GM06990 (cell line): ENCODE results near the gene C1GALT1.

ENCODE experiments used
- DNase-seq: peaks from one replicate; pipeline ENCODE4 v3.0.0-alpha.2; 2011; ENCODE audit not compliant: insufficient read length; ENCODE audit errors: extremely low read depth
- H3K27me3 ChIP-seq: replicated peaks from 2 replicates; pipeline ENCODE4 v1.6.0; 2011; ENCODE audit warnings: low read length; ENCODE audit not compliant: control insufficient read depth, insufficient read depth
- H3K36me3 ChIP-seq: 2 replicates; pipeline ENCODE4 v1.5.1; 2011; ENCODE audit warnings: low read length; ENCODE audit not compliant: control insufficient read depth, insufficient read depth
- H3K4me3 ChIP-seq: replicated peaks from 2 replicates; pipeline ENCODE4 v1.5.1; 2011; ENCODE audit warnings: low read depth, mild to moderate bottlenecking, control low read depth, low read length
- CTCF ChIP-seq: IDR thresholded peaks from 2 replicates; pipeline ENCODE4 v1.5.1; 2011; ENCODE audit warnings: low read length, control low read depth, mild to moderate bottlenecking, inconsistent platforms; ENCODE audit not compliant: insufficient read depth, poor library complexity, severe bottlenecking

C1GALT1 gene

GRCh38 chr7:7292085-7292484 is 109.7 kb downstream of the C1GALT1 start:
- no peaks in the 10 kb centered on the region for H3K36me3 ChIP-seq
- no peak for TF ChIP-seq CTCF
- no peak for DNase-seq
- H3K4me3 ChIP-seq = no peak overlapping the region
- no peaks in the 10 kb centered on the region; the same call in 1 of the 2 replicates for H3K27me3 ChIP-seq

- H3K27me3 ChIP-seq = no peaks in the 10 kb centered on the region; the same call in 1 of the 2 replicates
- H3K4me3 ChIP-seq = no peak overlapping the region
- no peaks in the 10 kb centered on the region for H3K36me3 ChIP-seq
- no peak for TF ChIP-seq CTCF
- no peak for DNase-seq
Measured at GRCh38 chr7:7292608-7293007, 110.3 kb downstream of the C1GALT1 start.

- DNase-seq = no peak
- no peaks in the 10 kb centered on the region for H3K36me3 ChIP-seq
- H3K4me3 ChIP-seq = no peak overlapping the region
- no peak for TF ChIP-seq CTCF
- no peaks in the 10 kb centered on the region; the same call in 1 of the 2 replicates for H3K27me3 ChIP-seq
Measured at GRCh38 chr7:7293092-7293491, 110.7 kb downstream of the C1GALT1 start.

GRCh38 chr7:7294911-7295310 is 112.6 kb downstream of the C1GALT1 start:
- TF ChIP-seq CTCF = no peak
- DNase-seq = no peak
- Histone ChIP-seq H3K27me3 (no peaks in the 10 kb centered on the region; the same call in 1 of the 2 replicates), H3K36me3 (no peaks in the 10 kb centered on the region), H3K4me3 (no peak overlapping the region)
